ENCODE data around the gene SLC5A3. TPM values are rescaled to one million over a fixed set of nuclear protein-coding genes. Genes with fewer than 3 reads are reported as not detected.

Gene SLC5A3
- total RNA-seq, 1 experiment from 2014 or later: 29.4 TPM

DNA sequence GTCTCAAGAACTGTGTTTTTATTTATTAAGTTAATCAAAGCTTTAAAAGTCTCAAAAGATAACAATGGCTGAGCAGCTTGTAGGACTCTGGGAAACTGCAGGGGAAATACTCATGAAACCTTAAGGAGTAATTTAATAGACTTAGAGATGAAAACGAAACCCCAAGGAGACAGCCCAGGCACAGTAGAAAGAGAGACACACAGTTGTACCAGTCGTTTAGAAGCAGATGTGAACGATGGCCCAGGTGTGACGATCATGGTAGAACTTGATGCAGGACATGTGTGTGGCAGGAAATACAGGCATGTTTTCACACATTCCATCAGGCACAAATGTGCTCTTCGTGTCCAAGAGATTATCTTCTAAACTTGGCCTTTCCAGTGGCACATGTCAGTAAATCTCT lies 21.2 kb upstream of the SLC5A3 start:
- POLR2A ChIA-PET: interaction anchor here (0.7 kb wide), 1 partner anchor 100 kb away, joined by 7 read pairs; no protein-coding TSS in a partner anchor
- Histone ChIP-seq H3K4me3 (ENCODE audit: low read depth in 2 of 2, low read length in 2 of 2) (no peak overlapping the region), H3K36me3 (ENCODE audit: control insufficient read depth, insufficient read depth, low read length) (no peaks in the 10 kb centered on the region), H3K9me3 (ENCODE audit: control insufficient read depth, insufficient read depth, low read depth, low read length) (no peaks in the 10 kb centered on the region), H3K4me1 (ENCODE audit: control insufficient read depth, insufficient read depth, low read length) (no peaks in the 10 kb centered on the region), H3K27ac (ENCODE audit: low read length) (no peak overlapping the region), H3K27me3 (ENCODE audit: control insufficient read depth, insufficient read depth, low read length) (no peaks in the 10 kb centered on the region)
- TF ChIP-seq SIN3A (IDR thresholded peaks at IDR 0.05; ENCODE audit: borderline replicate concordance, insufficient read depth, low read depth, low read length) (no peak), POLR2AphosphoS5 (IDR thresholded peaks at IDR 0.05; ENCODE audit: low read depth, low read length) (no peak), TCF7L2 (IDR thresholded peaks at IDR 0.05; ENCODE audit: low read depth, low read length) (no peak)
- TF ChIP-seq, protein P1, sequence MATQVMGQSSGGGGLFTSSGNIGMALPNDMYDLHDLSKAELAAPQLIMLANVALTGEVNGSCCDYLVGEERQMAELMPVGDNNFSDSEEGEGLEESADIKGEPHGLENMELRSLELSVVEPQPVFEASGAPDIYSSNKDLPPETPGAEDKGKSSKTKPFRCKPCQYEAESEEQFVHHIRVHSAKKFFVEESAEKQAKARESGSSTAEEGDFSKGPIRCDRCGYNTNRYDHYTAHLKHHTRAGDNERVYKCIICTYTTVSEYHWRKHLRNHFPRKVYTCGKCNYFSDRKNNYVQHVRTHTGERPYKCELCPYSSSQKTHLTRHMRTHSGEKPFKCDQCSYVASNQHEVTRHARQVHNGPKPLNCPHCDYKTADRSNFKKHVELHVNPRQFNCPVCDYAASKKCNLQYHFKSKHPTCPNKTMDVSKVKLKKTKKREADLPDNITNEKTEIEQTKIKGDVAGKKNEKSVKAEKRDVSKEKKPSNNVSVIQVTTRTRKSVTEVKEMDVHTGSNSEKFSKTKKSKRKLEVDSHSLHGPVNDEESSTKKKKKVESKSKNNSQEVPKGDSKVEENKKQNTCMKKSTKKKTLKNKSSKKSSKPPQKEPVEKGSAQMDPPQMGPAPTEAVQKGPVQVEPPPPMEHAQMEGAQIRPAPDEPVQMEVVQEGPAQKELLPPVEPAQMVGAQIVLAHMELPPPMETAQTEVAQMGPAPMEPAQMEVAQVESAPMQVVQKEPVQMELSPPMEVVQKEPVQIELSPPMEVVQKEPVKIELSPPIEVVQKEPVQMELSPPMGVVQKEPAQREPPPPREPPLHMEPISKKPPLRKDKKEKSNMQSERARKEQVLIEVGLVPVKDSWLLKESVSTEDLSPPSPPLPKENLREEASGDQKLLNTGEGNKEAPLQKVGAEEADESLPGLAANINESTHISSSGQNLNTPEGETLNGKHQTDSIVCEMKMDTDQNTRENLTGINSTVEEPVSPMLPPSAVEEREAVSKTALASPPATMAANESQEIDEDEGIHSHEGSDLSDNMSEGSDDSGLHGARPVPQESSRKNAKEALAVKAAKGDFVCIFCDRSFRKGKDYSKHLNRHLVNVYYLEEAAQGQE (IDR thresholded peaks at IDR 0.05; ENCODE audit: insufficient read depth in 1 of 2, low read depth in 2 of 2, low read length in 1 of 2): no peak
- TF ChIP-seq, protein P2, sequence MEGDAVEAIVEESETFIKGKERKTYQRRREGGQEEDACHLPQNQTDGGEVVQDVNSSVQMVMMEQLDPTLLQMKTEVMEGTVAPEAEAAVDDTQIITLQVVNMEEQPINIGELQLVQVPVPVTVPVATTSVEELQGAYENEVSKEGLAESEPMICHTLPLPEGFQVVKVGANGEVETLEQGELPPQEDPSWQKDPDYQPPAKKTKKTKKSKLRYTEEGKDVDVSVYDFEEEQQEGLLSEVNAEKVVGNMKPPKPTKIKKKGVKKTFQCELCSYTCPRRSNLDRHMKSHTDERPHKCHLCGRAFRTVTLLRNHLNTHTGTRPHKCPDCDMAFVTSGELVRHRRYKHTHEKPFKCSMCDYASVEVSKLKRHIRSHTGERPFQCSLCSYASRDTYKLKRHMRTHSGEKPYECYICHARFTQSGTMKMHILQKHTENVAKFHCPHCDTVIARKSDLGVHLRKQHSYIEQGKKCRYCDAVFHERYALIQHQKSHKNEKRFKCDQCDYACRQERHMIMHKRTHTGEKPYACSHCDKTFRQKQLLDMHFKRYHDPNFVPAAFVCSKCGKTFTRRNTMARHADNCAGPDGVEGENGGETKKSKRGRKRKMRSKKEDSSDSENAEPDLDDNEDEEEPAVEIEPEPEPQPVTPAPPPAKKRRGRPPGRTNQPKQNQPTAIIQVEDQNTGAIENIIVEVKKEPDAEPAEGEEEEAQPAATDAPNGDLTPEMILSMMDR (IDR thresholded peaks at IDR 0.05): no peak
- CTCF ChIA-PET: no interaction called here
- intact Hi-C loops (cut with micrococcal nuclease; ENCODE audit: unreplicated experiment) (no loop called here), in situ Hi-C loops (cut with HindIII; ENCODE audit: low pct_unique_long_range_greater_than_20kb, low sequenced_read_pairs) (no loop called here)
- BruUV-seq (replicated peaks): no TSS peak
- DNase-seq (ENCODE audit: low read depth, low spot score) (no peak), ATAC-seq (no peak)

- ChIA-PET POLR2A (no interaction called here), CTCF (no interaction called here)
- Histone ChIP-seq H3K4me1 (ENCODE audit: control insufficient read depth, insufficient read depth, low read length) (no peaks in the 10 kb centered on the region), H3K9me3 (ENCODE audit: control insufficient read depth, insufficient read depth, low read depth, low read length) (no peaks in the 10 kb centered on the region), H3K27ac (ENCODE audit: low read length) (no peak overlapping the region), H3K4me3 (ENCODE audit: low read depth in 2 of 2, low read length in 2 of 2) (no peak overlapping the region), H3K36me3 (ENCODE audit: control insufficient read depth, insufficient read depth, low read length) (no peaks in the 10 kb centered on the region), H3K27me3 (ENCODE audit: control insufficient read depth, insufficient read depth, low read length) (no peaks in the 10 kb centered on the region)
- DNase-seq (ENCODE audit: low read depth, low spot score) (no peak), ATAC-seq (no peak)
- TF ChIP-seq SIN3A (IDR thresholded peaks at IDR 0.05; ENCODE audit: borderline replicate concordance, insufficient read depth, low read depth, low read length) (no peak), TCF7L2 (IDR thresholded peaks at IDR 0.05; ENCODE audit: low read depth, low read length) (no peak), POLR2AphosphoS5 (IDR thresholded peaks at IDR 0.05; ENCODE audit: low read depth, low read length) (no peak)
- TF ChIP-seq, protein P2 (IDR thresholded peaks at IDR 0.05): no peak
- TF ChIP-seq, protein P1 (IDR thresholded peaks at IDR 0.05; ENCODE audit: insufficient read depth in 1 of 2, low read depth in 2 of 2, low read length in 1 of 2): no peak
- in situ Hi-C loops (cut with HindIII; ENCODE audit: low pct_unique_long_range_greater_than_20kb, low sequenced_read_pairs): no loop called here
- no TSS peak for BruUV-seq (replicated peaks)
- intact Hi-C loops (cut with micrococcal nuclease; ENCODE audit: unreplicated experiment): no loop called here
These were observed 19.1 kb upstream of the SLC5A3 start for GRCh38 chr21:34054259-34054658.
